Tongue (tissue), 2 donors: ENCODE data around the gene PEAK1. TPM values are rescaled to one million over a fixed set of nuclear protein-coding genes. Genes with fewer than 3 reads are reported as not detected.

Source experiments
- DNase-seq: peaks from one replicate; pipeline ENCODE4 v3.0.0-alpha.2; 2015
- total RNA-seq: library from RNA; depleted of rRNA; stranded (reverse); fragments of >200 nt; gene quantifications from one replicate; pipeline ENCODE4 v1.2.3, GENCODE V29; 2014

Gene PEAK1
- total RNA-seq, 1 donor from 2014 or later = 77.6 TPM

DNA sequence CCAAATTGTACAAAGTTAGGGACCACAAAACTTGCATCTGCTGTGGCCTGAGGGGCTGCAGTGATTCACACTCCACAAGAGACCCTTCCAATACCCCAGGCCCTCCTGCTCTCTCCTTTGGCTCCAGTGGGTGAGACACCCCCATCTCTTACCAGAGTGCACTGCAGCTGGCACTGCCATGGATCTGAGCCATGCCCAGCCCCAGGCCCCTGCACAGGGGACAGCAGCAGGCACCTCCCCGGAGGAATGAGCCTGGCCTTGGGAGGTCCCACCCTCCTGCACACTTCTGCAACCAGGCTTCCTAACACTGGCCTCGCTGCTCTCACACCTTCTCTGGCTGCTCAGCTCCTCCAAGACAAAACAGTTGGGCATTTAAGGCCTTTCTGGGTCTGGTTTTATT is 332.7 kb downstream of the PEAK1 start:
- no peak for DNase-seq

DNA sequence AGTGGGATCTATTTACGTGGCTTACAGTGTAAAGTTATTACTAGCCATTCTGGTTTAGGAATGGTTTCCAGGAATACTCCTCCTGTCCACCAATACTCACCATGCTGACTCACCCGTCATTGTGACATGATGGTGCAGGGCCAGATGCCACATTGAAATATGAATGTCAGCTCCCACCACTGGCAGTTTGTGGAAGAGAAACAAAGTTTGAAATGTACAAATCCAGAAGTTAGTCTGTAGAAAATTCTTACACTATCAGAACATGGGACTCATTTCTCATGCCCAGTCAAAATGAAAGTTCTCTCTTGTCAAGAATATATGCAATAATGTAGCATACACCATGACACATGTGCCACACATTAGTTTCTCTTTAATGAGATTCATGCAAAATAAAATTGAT is 334.6 kb downstream of the PEAK1 start:
- no peak for DNase-seq

- DNase-seq = no peak
Measured at GRCh38 chr15:77084436-77084835, 335.5 kb downstream of the PEAK1 start.

- peak; percentile 70 for DNase-seq
Measured at GRCh38 chr15:77083381-77084160, 336.3 kb downstream of the PEAK1 start.

DNA sequence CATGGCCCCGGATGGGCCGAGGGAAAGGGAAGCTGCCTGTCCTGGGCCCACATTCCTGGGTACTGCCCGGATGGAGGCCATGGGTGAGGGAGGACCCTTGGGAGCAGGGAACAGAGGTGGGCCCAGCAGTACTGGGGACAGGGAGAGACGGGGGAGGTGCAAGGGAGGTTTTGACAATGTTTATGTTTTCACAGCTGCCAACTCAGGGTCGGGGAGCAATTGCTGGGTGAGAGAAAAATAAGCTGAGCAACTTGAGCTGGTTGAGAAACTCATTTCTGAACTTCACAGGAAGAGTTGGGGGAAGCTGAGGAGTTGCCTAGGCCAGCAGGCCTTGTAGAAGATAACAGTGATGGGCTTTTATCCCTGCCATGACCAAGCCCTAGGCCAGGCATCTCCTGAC is 337.9 kb downstream of the PEAK1 start:
- no peak for DNase-seq

GRCh38 chr15:77076323-77076915 is 343.5 kb downstream of the PEAK1 start:
- no peak for DNase-seq

DNA sequence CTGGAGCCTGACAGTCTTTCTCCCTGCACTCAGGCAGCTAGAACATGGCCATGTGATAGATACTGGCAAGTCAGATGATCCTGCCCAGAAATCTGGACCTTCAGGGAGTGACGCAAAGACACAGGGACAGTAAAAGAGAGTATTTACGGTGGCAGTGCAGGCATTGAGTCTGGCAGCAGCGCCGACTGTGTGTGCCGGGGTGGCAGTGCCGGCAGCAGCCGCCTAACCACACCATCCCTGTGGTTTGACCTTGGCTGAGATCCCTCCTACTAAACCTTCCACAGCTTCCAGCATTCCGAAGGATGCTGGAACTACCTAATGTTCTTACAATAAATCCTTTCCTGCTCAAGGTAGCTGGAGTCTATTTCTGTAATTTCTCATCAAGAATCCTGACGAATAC is 344.4 kb downstream of the PEAK1 start:
- no peak for DNase-seq

DNA sequence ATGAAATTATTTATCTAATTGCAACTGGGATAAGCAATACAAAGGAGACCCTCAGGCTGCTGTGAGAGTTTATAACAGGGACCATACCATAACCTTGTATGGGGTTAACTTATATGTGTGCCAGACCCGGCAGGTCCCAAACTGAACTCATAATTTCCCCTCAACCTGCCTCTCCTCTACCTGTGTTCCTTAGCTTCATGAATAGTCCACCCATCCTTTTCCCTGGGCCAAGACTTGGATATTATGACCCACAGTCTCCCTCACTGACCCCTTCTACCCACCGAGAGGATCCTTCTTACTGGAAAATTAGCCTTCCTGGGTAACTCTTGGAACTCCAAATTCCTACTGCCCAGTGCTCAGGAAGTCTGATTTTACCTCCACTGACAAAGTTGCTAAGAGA is 345.6 kb downstream of the PEAK1 start:
- no peak for DNase-seq

DNA sequence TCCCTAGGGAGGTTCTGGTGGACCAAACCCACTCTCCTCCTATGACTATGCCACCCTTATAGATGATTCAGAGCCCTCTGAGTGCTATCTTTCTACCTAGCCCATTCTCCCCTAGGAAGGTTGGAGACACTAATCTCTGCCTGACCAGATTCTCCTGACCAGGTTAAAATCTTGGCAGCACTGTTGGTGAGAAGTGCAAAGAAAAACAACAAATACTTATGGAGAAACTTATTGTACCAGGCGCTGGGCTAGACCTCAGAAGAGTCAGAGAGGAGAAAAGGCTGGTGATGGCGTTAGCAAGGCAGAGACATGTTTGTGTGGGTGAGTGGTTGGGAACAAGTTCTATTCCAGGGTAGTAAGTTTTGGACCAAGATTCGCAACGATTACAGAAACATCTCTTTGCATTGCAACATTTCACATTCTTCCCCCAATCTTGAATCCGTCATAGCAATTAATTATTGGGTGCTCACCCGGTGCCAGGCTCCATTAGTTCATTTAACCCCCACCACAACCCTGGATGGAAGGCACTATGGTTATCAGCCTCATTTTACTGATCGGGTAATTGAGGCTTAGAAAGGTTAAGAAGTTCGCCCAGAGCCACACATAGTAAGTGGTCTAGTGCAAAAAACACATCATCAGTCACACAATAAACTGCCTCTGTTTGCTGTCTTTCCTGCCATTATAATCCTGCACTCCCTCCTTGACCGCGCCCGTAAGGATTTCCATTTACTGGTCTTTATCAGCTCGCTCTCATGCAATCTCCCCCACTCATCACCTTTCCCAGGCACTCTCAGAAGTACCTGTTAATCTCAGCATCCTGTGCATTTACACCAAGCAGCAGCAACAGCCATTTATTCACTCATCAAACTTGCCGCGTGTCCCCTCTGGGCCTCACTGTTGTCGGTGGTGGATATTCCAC is 348.3 kb downstream of the PEAK1 start:
- DNase-seq = peak; percentile 17

- DNase-seq = peak; percentile 97
Measured at GRCh38 chr15:77070495-77071304, 349.2 kb downstream of the PEAK1 start, which contains the start of gene TSPAN3. TSS of gene TSPAN3 (minus strand) at chr15:77071109. CDS start at chr15:77070954, 155 bp downstream.

- no peak for DNase-seq
Measured at GRCh38 chr15:77070180-77070494, 349.8 kb downstream of the PEAK1 start.

DNA sequence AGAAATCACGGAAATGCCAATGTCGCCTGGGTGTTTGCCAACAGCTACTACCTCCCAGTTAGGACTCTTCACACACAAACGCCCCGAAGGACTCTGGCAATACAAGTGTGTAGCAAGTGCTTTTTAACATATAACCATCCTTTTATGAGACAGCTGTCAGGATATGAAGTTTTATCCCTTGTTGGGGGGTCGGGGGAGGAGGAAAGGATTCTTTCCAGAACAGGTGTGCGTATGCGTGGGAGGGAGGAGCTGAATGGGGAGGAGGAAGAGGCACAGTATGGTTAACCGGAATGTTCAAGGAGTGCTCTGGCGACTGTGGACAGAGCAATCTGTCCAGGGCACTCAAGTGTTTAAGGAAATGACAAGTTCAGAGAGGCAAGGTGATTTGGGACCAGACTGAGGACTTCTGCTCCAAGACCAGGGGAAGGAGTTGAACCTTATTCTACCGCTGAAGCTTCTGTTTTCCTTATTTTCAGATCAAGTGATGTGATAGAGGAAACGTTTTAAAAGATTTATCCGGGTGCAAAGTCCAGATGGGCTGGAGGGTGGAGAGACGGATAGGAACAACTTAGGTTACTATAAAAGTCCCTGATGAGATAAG is 350.3 kb downstream of the PEAK1 start:
- peak; percentile 76 for DNase-seq

DNA sequence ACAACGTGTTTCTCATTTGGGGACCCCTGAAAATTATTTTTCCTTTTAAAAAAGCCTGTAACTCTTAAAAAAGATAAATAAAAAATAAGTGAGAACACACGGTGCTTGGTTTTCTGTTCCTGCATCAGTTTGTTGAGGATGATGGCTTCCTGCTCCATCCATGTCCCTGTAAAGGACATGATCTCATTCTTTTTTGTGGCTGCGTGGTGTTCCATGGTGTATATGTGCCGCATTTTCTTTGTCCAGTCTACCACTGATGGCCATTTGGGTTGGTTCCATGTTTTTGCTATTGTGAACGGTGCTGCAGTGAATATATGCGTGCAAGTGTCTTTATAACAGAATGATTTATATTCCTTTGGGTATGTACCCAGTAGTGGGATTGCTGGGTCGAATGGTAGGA is 351.3 kb downstream of the PEAK1 start:
- DNase-seq = no peak

DNA sequence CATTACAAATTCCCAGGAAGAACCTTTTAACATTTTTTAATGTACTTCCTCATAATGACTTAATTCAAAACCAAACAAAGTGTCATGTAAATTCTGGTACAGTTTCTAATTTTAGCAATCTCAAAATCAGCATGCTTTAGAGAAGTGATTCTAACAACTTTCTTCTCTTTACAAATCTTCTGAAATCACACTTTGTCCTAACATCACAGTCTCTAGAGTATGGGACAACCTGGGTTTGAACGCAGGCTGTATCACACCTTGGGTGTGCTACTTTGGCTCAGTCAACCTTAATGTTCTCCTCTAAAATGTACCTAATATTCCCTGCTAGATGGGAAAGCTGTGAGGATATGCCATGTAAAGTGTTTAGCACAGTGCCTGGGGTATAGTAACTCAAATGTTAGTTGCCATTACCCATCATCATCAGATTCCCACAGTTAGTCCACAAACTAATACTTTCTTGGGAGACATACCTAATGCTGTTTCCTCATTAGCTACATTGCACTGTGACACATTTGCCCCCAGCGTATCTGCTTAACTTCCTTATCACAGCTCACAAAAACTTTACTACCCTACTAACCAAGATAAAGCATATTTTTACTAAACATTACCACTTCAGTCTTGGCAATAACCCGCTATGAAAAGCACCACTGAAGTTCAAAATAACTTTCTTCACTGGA is 352.1 kb downstream of the PEAK1 start:
- no peak for DNase-seq

DNA sequence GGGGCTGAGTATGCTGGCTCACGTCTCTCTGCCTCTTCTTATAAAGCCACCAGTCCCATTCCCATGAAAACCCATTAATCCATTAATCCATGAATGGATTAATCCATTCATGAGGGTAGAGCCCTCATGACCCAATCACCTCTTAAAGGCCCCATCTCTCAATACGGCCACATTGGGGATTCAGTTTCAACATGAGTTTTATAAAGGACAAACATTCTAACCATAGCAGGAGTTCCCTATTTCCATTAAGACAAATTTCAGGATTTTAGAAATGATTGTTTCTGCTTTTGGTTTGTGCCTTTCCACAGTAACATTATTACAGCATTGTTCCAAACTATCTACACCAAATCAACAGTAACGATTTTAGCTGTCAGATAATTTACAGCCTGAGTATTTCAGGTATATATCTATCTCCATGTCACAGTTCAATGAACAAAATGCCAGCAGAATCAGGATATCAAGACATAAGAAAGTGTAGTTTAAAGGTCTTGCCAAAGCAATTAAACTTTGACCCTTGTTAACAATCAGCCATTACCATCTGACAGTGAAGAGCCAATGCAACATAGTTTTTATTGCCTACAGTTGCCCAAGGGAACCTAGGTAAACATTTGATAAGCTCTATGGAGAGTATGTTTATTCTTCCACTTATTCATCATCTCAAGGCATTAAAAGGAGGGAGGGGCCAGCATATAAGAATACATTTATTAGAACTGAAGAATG is 352.8 kb downstream of the PEAK1 start:
- DNase-seq = no peak

- DNase-seq = no peak
Measured at GRCh38 chr15:77064539-77065308, 355.2 kb downstream of the PEAK1 start.

DNA sequence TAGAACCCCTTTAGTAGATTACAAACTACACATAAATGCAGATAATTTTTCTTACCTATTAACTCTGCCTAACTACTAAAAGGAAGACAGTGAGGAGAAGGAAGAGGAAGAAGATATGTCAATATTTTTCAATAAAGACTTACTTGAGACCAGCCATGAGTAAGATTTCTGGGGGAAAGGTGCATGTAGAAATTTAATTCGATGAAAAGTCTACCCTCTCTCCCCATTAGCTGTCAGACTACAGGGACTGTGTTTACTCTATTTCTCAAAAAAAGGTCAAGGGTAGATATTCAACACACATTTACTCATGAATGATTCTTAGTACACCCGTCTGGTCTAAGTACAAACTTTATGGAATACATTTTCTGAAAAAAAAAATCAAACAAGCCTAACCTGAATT is 355.8 kb downstream of the PEAK1 start:
- DNase-seq = no peak

DNA sequence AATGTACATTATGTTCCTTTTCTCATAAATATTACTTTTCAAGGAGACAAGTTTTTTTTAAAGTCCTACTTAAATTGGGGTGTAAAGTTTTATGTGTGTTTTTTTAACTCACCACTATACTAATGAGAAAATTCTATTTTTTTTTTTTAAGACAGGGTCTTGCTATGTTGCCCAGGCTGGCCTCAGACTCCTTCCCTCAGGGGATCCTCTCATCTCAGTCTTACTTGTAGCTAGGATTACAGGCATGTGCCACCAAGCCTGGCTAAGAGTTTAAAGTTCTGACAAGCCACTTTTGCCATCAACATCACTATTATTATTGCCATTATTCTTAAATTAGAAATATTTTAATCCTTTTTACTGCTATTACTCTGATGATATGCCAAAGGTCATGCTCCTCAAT is 356.7 kb downstream of the PEAK1 start:
- no peak for DNase-seq

- peak; percentile 90 for DNase-seq
Measured at GRCh38 chr15:77060546-77060945, 359.4 kb downstream of the PEAK1 start.
